HG03108 (cell line): ENCODE results near the gene CA5A.
"Not testable (repeated sequence)": the region's sequence is repeated elsewhere in the genome, so short reads cannot be mapped to it uniquely, and the experiment has no call there.

Experiments used
- ATAC-seq: cut with Tn5 transposase; IDR thresholded peaks from one replicate; pipeline ENCODE4 v1.9.1; 2021; ENCODE audit warnings: moderate library complexity; ENCODE audit not compliant: unreplicated experiment

CA5A gene

GRCh38 chr16:87926246-87927194 is 9.8 kb downstream of the CA5A start:
- no peak for ATAC-seq

- no peak for ATAC-seq
Observed at GRCh38 chr16:87924811-87925670, 11.3 kb downstream of the CA5A start.

GRCh38 chr16:87924041-87924810 is 12.1 kb downstream of the CA5A start:
- ATAC-seq = peak; percentile 70

- ATAC-seq = no peak
Observed at GRCh38 chr16:87922250-87922871, 14.0 kb downstream of the CA5A start.

- no peak for ATAC-seq
Observed at GRCh38 chr16:87921236-87921773, 15.0 kb downstream of the CA5A start.

- ATAC-seq = no peak
Observed at GRCh38 chr16:87919681-87919994, 16.7 kb downstream of the CA5A start.

GRCh38 chr16:87918866-87919680 is 17.3 kb downstream of the CA5A start:
- no peak for ATAC-seq

GRCh38 chr16:87918338-87918737 is 18.0 kb downstream of the CA5A start:
- ATAC-seq = no peak

- ATAC-seq = no peak
Observed at GRCh38 chr16:87917503-87917902, 18.8 kb downstream of the CA5A start.

GRCh38 chr16:87914812-87915211 is 21.5 kb downstream of the CA5A start:
- no peak for ATAC-seq

GRCh38 chr16:87914021-87914725 is 22.2 kb downstream of the CA5A start:
- ATAC-seq = not testable (repeated sequence)

- not testable (repeated sequence) for ATAC-seq
Observed at GRCh38 chr16:87912691-87913090, 23.6 kb downstream of the CA5A start.

- not testable (repeated sequence) for ATAC-seq
Observed at GRCh38 chr16:87911106-87911763, 25.1 kb downstream of the CA5A start.

- peak; percentile 79 for ATAC-seq
Observed at GRCh38 chr16:87909203-87909935, 27.0 kb downstream of the CA5A start.

GRCh38 chr16:87908101-87908500 is 28.2 kb downstream of the CA5A start:
- ATAC-seq = not testable (repeated sequence)

- ATAC-seq = not testable (repeated sequence)
Observed at GRCh38 chr16:87905521-87905920, 30.8 kb downstream of the CA5A start.

GRCh38 chr16:87904963-87905362 is 31.4 kb downstream of the CA5A start:
- ATAC-seq = not testable (repeated sequence)

GRCh38 chr16:87900489-87900888 is 35.8 kb downstream of the CA5A start:
- not testable (repeated sequence) for ATAC-seq
